Skeletal muscle tissue (tissue), 4 donors: ENCODE data around the gene MATN1. TPM values are rescaled to one million over a fixed set of nuclear protein-coding genes. Genes with fewer than 3 reads are reported as not detected.

Experiments
- H3K27ac ChIP-seq: one replicate; pipeline ENCODE4 v1.7.0; 2013; ENCODE audit warnings: mild to moderate bottlenecking, low read depth, low read length, inconsistent platforms
- H3K27me3 ChIP-seq, 3 donors: one replicate each; pipeline ENCODE4 v1.7.0; 2013; ENCODE audit warnings: low read length in 3 of 3; ENCODE audit not compliant: control insufficient read depth in 3 of 3, insufficient read depth in 3 of 3
- H3K36me3 ChIP-seq, 3 donors: one replicate each; pipeline ENCODE4 v1.7.0; 2013; ENCODE audit warnings: low read length in 3 of 3; ENCODE audit not compliant: control insufficient read depth in 3 of 3, insufficient read depth in 3 of 3
- H3K4me1 ChIP-seq, 3 donors: one replicate each; pipeline ENCODE4 v1.7.0; 2013; ENCODE audit warnings: low read length in 3 of 3, mild to moderate bottlenecking in 3 of 3; ENCODE audit not compliant: control insufficient read depth in 3 of 3, insufficient read depth in 3 of 3
- H3K4me3 ChIP-seq, 3 donors: one replicate each; pipeline ENCODE4 v1.7.0; 2013; ENCODE audit warnings: low read length in 3 of 3
- H3K9ac ChIP-seq, 3 donors: one replicate each; pipeline ENCODE4 v1.7.0; 2013; ENCODE audit warnings: low read length in 3 of 3, mild to moderate bottlenecking in 3 of 3, moderate library complexity in 2 of 3, low read depth in 1 of 3
- H3K9me3 ChIP-seq, 3 donors: one replicate each; pipeline ENCODE4 v1.7.0; 2013; ENCODE audit warnings: low read length in 3 of 3; ENCODE audit not compliant: control insufficient read depth in 3 of 3
- total RNA-seq: library from RNA; depleted of rRNA; stranded (reverse); fragments of >200 nt; gene quantifications from one replicate; pipeline ENCODE4 v1.2.3, GENCODE V29; 2014
- donor health status: Osteomylitis.

The MATN1 gene
- total RNA-seq, 1 donor from 2014 or later = 1.6 TPM

- H3K4me3 ChIP-seq = no peak overlapping the region
- no peaks in the 10 kb centered on the region for H3K27me3 ChIP-seq
- no peak overlapping the region for H3K27ac ChIP-seq
- no peaks in the 10 kb centered on the region for H3K4me1 ChIP-seq
- H3K9ac ChIP-seq = no peak overlapping the region
- no peaks in the 10 kb centered on the region for H3K36me3 ChIP-seq
- H3K9me3 ChIP-seq = no peaks in the 10 kb centered on the region
These were observed 2.9 kb upstream of the MATN1 start for GRCh38 chr1:30726236-30726635.

DNA sequence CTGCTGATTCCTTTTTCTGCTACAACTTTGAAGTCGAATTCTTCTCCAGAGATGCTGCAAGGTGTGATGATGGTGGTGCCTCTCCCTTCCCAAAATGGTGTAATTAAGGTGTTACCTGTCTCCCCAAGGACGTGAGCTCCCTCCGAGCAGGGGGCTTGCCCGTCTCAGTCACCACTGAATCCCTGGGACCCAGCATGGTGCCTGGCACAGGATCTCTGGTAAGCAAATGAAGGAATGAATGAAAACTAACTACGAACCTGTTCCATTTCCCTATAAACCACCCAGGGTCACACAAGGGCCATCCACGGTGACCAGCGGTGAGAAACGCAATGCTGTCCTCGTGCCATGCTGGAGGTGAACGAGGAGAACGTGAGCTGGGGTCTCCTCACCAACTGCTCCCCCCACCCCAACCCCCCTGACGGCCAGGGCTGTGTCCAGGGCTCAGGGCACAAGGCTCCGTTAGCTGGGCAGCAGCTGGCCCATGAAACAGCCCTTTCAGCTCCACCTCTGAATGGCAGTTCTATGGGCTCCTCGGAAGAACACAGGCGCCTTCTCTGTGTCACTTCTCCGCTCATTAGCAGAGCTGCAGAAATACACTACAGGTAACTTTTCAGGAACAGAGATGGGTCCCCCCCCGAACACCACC is 2.2 kb upstream of the MATN1 start:
- H3K4me1 ChIP-seq = no peaks in the 10 kb centered on the region
- H3K36me3 ChIP-seq = no peaks in the 10 kb centered on the region
- H3K9me3 ChIP-seq = no peaks in the 10 kb centered on the region
- no peak overlapping the region for H3K9ac ChIP-seq
- no peak overlapping the region for H3K27ac ChIP-seq
- no peak overlapping the region for H3K4me3 ChIP-seq
- H3K27me3 ChIP-seq = no peaks in the 10 kb centered on the region

GRCh38 chr1:30724655-30725421 is 1.5 kb upstream of the MATN1 start:
- Histone ChIP-seq H3K27me3 (no peaks in the 10 kb centered on the region), H3K4me1 (no peaks in the 10 kb centered on the region), H3K9me3 (no peaks in the 10 kb centered on the region), H3K4me3 (no peak overlapping the region), H3K36me3 (no peaks in the 10 kb centered on the region), H3K27ac (no peak overlapping the region), H3K9ac (no peak overlapping the region)

- H3K4me3 ChIP-seq = no peak overlapping the region
- no peaks in the 10 kb centered on the region for H3K9me3 ChIP-seq
- H3K9ac ChIP-seq = no peak overlapping the region
- H3K27me3 ChIP-seq = no peaks in the 10 kb centered on the region
- no peaks in the 10 kb centered on the region for H3K36me3 ChIP-seq
- H3K27ac ChIP-seq = no peak overlapping the region
- H3K4me1 ChIP-seq = peaks cover 3 to 6% (median 4%) of the 10 kb centered on the region in 3 donors
These were observed 790 bp upstream of the MATN1 start for GRCh38 chr1:30724175-30724574.

GRCh38 chr1:30721812-30722537 is 1.4 kb downstream of the MATN1 start:
- Histone ChIP-seq H3K27me3 (no peaks in the 10 kb centered on the region), H3K4me1 (peaks cover 7 to 12% (median 10%) of the 10 kb centered on the region in 3 donors), H3K9ac (no peak overlapping the region), H3K4me3 (no peak overlapping the region), H3K36me3 (no peaks in the 10 kb centered on the region), H3K9me3 (no peaks in the 10 kb centered on the region), H3K27ac (no peak overlapping the region)

DNA sequence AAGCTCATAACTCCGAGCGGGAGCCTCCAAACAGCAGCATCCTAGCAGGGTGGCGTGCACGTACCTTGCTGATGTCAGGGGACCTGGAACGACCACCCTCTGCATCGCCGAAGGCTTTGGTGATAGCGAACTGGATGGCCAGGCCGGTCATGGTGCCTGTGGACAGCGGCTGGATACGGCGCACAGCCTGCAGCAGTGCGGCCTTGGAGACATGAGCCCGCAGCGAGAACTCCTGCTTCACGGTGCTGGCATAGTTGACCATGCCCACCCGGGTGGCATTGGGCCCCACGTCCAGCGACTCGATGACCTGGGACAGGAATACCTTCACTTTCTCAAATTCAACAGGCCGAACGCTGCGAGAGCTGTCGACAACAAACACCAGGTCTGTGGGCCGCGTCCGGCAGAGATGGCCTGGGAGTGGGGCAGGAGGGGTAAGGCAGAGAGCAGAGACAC is 2.0 kb downstream of the MATN1 start:
- H3K36me3 ChIP-seq = no peaks in the 10 kb centered on the region
- no peak overlapping the region for H3K27ac ChIP-seq
- H3K4me1 ChIP-seq = peaks cover 7 to 12% (median 10%) of the 10 kb centered on the region in 3 donors
- no peaks in the 10 kb centered on the region for H3K9me3 ChIP-seq
- no peak overlapping the region for H3K4me3 ChIP-seq
- no peak overlapping the region for H3K9ac ChIP-seq
- H3K27me3 ChIP-seq = no peaks in the 10 kb centered on the region

DNA sequence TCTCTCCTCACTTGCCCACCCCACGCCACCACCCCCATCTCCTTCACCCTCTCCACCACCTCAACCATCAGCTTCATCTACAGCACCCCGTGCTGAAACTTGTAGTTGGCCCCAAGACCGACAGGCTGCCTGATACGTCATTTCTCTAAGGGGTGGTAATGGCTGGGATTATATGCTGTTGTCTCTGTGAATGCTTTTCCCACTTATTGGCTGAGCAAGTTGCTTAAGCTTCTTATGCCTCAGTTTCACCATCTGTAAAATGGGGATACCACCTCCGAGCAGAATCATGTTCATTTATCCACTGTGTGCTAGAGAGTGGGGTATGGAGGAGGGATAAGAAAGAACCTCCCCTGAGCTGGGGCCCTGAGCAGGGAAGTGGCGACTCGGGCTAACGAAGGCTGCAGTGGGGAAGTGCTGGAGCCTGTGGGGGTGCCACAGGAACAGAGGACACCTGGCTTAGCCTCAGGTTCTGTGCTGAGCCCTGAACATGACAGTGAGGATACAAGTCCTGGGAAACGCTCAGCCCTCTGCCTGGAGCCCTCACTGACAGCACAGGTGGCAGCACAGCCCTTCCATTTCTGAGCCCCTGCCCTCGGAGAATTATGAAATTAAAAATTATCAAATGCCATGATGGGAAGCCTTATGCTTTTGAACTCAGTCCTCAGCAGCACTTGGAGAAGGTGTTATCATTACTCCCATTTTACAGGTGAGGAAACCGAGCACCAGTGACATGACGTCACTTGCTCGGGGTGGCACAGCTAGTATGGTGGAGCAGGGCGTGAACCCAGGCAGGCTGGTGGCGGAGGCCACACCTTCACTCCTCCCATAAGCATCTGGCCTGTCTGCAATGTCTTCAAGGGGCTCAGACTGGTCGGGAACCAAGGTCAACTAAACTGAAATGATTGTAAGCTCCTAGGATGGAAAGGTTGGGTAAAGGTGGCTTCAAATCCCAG is 2.8 kb downstream of the MATN1 start:
- Histone ChIP-seq H3K27ac (no peak overlapping the region), H3K27me3 (no peaks in the 10 kb centered on the region), H3K9me3 (no peaks in the 10 kb centered on the region), H3K4me1 (peaks cover 7 to 12% (median 10%) of the 10 kb centered on the region in 3 donors), H3K4me3 (no peak overlapping the region), H3K36me3 (no peaks in the 10 kb centered on the region), H3K9ac (no peak overlapping the region)

DNA sequence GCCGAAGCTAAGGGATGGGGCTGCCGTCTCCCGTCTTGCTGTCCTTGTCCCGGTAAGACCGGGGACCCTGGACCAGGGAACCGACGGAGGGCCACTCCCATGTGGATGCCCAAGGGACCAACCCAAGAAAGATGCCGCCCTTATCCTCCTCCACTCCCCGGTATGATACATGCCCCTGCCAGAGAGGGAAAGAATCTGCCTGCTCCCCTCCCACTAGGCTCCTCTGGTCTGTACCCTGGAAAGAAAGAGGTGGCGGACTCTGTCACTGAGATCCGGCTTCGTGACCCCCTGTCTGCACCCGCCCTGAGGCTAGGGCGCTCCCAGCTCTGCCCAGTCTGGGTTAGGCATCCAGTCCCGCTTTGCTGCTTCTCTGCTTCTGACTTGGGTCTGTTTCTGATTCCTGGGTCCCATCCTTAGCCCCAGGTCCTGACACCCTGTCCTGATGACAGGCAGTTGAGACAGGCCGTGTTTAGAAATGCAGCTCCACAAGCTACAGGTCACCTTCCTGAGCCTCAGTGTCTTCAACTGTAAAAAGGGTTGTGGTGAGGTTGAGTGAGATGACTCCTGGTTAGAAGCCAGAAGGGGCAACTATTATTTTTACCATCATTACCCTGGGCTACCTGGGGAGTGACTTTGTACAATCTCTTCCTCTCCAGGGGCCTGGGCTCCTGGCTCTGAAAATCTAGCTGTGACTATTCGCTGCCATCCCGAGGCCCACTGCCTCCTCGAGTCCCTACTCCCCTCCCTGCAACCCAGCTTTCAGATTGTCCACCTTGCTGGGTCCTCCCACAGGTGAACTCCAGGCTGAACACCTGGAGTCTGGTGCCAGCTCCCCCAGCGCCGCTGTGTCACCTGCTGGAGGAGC is 3.7 kb downstream of the MATN1 start:
- Histone ChIP-seq H3K4me1 (peaks cover 7 to 12% (median 10%) of the 10 kb centered on the region in 3 donors), H3K27ac (peak overlapping the region; percentile 98), H3K27me3 (no peaks in the 10 kb centered on the region), H3K9me3 (peaks cover 0 to 2% (median 0%) of the 10 kb centered on the region in 3 donors), H3K4me3 (peak overlapping the region in 1 of 3 donors; percentile 73), H3K9ac (peak overlapping the region in 2 of 3 donors; percentile 84 to 85), H3K36me3 (no peaks in the 10 kb centered on the region)
